Measurements from ENCODE around the gene ITSN2. TPM values are rescaled to one million over a fixed set of nuclear protein-coding genes. Genes with fewer than 3 reads are reported as not detected.
"Not testable (repeated sequence)": the region's sequence is repeated elsewhere in the genome, so short reads cannot be mapped to it uniquely, and the experiment has no call there.

Gene ITSN2
- 10 to 100 TPM; 12.6 to 16.8 TPM for total RNA-seq
- 7.1 TPM for polyA plus RNA-seq (2013, experiment 1 of 2)
- 6.7 TPM for polyA plus RNA-seq (2013, experiment 2 of 2)
- long read RNA-seq, experiment 1, partial matches to known transcripts: 0 of 3 reads
- long read RNA-seq, experiment 1, other reads (novel, unspliced or antisense): 3 of 3 reads
- long read RNA-seq, experiment 2, full-length matches to known transcripts: 1 of 10 reads
- long read RNA-seq, experiment 2, partial matches to known transcripts: 0 of 10 reads
- long read RNA-seq, experiment 2, other reads (novel, unspliced or antisense): 9 of 10 reads
- long read RNA-seq, experiment 3, full-length matches to known transcripts: 1 of 57 reads
- long read RNA-seq, experiment 3, partial matches to known transcripts: 43 of 57 reads
- long read RNA-seq, experiment 3, other reads (novel, unspliced or antisense): 13 of 57 reads
- long read RNA-seq, experiment 4: 0 reads

- 3 to 11% methylated on average over 19 to 96 of the region's 96 CpGs for WGBS, 2 experiments (ENCODE audit: insufficient coverage in 1 of 2, insufficient read length in 1 of 2)
- H3K4me3 ChIP-seq (ENCODE audit: low read length): peak within 1 kb of the TSS; percentile 82
- H3K9me3 ChIP-seq (ENCODE audit: control insufficient read depth, low read length): no peaks in the 10 kb centered on the region
- Mint-ChIP-seq H3K4me3 (peak within 1 kb of the TSS; percentile 71), H3K36me3 (ENCODE audit: low read depth) (peaks cover 3% of the 10 kb centered on the region), H3K27me3 (ENCODE audit: insufficient read depth) (peaks cover 22% of the 10 kb centered on the region), H3K9me3 (no peaks in the 10 kb centered on the region), H3K27ac (peak within 1 kb of the TSS; percentile 86), H3K4me1 (peaks cover 14% of the 10 kb centered on the region)
- H3K27ac ChIP-seq (ENCODE audit: low read depth, low read length): no peak within 1 kb of the TSS
- H3K27me3 ChIP-seq (ENCODE audit: control insufficient read depth, insufficient read depth, low read length, poor library complexity, severe bottlenecking): peaks cover 17% of the 10 kb centered on the region
- H3K9ac ChIP-seq (ENCODE audit: extremely low read depth, low read length, poor library complexity, severe bottlenecking): peak within 1 kb of the TSS; percentile 60
- no peaks in the 10 kb centered on the region for H3K36me3 ChIP-seq (ENCODE audit: control insufficient read depth, insufficient read depth, low read length)
- TF ChIP-seq CTCF (conservative IDR thresholded peaks at IDR 0.05): no peak
- DNase-seq: peak; percentile 94
- H3K4me1 ChIP-seq (ENCODE audit: control insufficient read depth, insufficient read depth, low read length): no peaks in the 10 kb centered on the region
These were observed at the start of gene ITSN2 for GRCh38 chr2:24360050-24360962. ITSN2 (minus strand) TSS chr2:24360536; CDS start chr2:24328082, 32,454 bp downstream.

DNA sequence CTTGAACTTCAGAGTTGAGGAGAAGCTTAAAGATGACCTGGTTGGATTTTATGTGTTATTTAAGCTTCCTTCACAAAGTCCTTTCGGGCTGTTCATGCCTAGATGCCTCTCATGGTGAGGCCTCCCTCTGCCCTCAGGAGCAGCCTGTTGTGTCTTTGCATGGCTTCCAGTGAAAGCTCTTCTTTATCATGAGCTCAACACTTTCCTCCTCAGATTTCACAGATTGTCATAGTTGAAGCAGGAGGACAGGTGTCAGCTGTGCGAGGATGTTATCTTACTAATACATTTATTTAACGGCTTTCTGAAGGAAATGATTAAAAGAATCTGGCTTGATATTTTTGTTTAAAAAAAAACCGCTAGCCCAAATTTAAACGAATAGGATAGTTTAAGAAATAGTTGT, 48.8 kb upstream of the ITSN2 start:
- Mint-ChIP-seq H3K9me3 (no peaks in the 10 kb centered on the region), H3K36me3 (ENCODE audit: low read depth) (no peaks in the 10 kb centered on the region), H3K4me3 (no peak overlapping the region), H3K4me1 (peaks cover 14% of the 10 kb centered on the region), H3K27me3 (ENCODE audit: insufficient read depth) (peaks cover 3% of the 10 kb centered on the region), H3K27ac (no peak overlapping the region)
- no peak for TF ChIP-seq CTCF (conservative IDR thresholded peaks at IDR 0.05)
- WGBS, 2 experiments (ENCODE audit: insufficient coverage in 1 of 2, insufficient read length in 1 of 2): 82 to 85% methylated on average over 3 to 5 of the region's 5 CpGs
- Histone ChIP-seq H3K9ac (ENCODE audit: extremely low read depth, low read length, poor library complexity, severe bottlenecking) (no peak overlapping the region), H3K27me3 (ENCODE audit: control insufficient read depth, insufficient read depth, low read length, poor library complexity, severe bottlenecking) (no peaks in the 10 kb centered on the region), H3K36me3 (ENCODE audit: control insufficient read depth, insufficient read depth, low read length) (no peaks in the 10 kb centered on the region), H3K4me1 (ENCODE audit: control insufficient read depth, insufficient read depth, low read length) (peaks cover 8% of the 10 kb centered on the region), H3K9me3 (ENCODE audit: control insufficient read depth, low read length) (no peaks in the 10 kb centered on the region), H3K4me3 (ENCODE audit: low read length) (no peak overlapping the region), H3K27ac (ENCODE audit: low read depth, low read length) (no peak overlapping the region)
- no peak for DNase-seq

DNA sequence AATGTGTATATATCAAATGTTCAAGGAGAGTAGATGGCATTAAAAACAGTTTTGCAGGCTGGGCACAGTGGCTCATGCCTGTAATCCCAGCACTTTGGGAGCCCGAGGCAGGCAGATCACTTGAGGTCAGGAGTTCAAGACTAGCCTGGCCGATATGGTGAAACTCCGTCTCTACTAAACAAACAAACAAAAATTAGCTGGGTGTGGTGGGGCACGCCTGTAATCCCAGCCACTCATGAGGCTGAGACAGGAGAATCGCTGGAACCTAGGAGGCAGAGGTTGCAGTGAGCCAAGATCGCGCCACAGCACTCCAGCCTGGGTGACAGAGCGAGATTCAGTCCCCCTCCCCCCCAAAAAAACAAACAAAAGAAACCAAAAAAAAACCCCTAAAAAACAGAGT, 48.4 kb upstream of the ITSN2 start:
- not testable (repeated sequence) for H3K9ac ChIP-seq (ENCODE audit: extremely low read depth, low read length, poor library complexity, severe bottlenecking); H3K27me3 ChIP-seq (ENCODE audit: control insufficient read depth, insufficient read depth, low read length, poor library complexity, severe bottlenecking); H3K36me3 Mint-ChIP-seq (ENCODE audit: low read depth); H3K9me3 ChIP-seq (ENCODE audit: control insufficient read depth, low read length); H3K4me1 ChIP-seq (ENCODE audit: control insufficient read depth, insufficient read depth, low read length); H3K27me3 Mint-ChIP-seq (ENCODE audit: insufficient read depth); H3K4me3 Mint-ChIP-seq; H3K27ac Mint-ChIP-seq; DNase-seq; H3K4me3 ChIP-seq (ENCODE audit: low read length); H3K27ac ChIP-seq (ENCODE audit: low read depth, low read length); H3K9me3 Mint-ChIP-seq; H3K36me3 ChIP-seq (ENCODE audit: control insufficient read depth, insufficient read depth, low read length)
- H3K4me1 Mint-ChIP-seq: peaks cover 14% of the 10 kb centered on the region
- 77 to 98% methylated on average over 4 to 8 of the region's 8 CpGs for WGBS, 2 experiments (ENCODE audit: insufficient coverage in 1 of 2, insufficient read length in 1 of 2)

All from endodermal cell (in vitro differentiated cells).